KMS-11 (cell line): ENCODE results near the gene PPP2R5D.

ENCODE experiments used
- H2AFZ ChIP-seq: fragments of 200-600 bp; sonication (generic); 2 replicates; pipeline ENCODE4 v1.6.1; 2016; ENCODE audit warnings: antibody characterized with exemption, mixed run types, low read depth
- H3K27ac ChIP-seq: fragments of 200-600 bp; sonication (generic); 2 replicates; pipeline ENCODE4 v1.6.1; 2016; ENCODE audit warnings: mild to moderate bottlenecking, mixed run types
- H3K27me3 ChIP-seq: fragments of 200-600 bp; sonication (generic); 2 replicates; pipeline ENCODE4 v1.6.1; 2017; ENCODE audit warnings: mild to moderate bottlenecking, low read depth, mixed run types, moderate library complexity; ENCODE audit not compliant: insufficient read depth
- H3K36me3 ChIP-seq: fragments of 200-600 bp; sonication (generic); 2 replicates; pipeline ENCODE4 v1.6.1; 2017; ENCODE audit warnings: mild to moderate bottlenecking, mixed run types; ENCODE audit not compliant: insufficient read depth
- H3K4me1 ChIP-seq: fragments of 200-600 bp; sonication (generic); 2 replicates; pipeline ENCODE4 v1.6.1; 2016; ENCODE audit warnings: mild to moderate bottlenecking, low read depth, mixed run types; ENCODE audit not compliant: poor library complexity, severe bottlenecking
- H3K4me2 ChIP-seq: fragments of 200-600 bp; sonication (generic); 2 replicates; pipeline ENCODE4 v1.7.0; 2016; ENCODE audit warnings: mild to moderate bottlenecking, mixed run types
- H3K4me3 ChIP-seq: fragments of 200-600 bp; sonication (generic); IDR thresholded peaks from 2 replicates; pipeline ENCODE4 v1.6.1; 2017; ENCODE audit warnings: low read depth, low read length, mixed read lengths; ENCODE audit not compliant: insufficient read depth
- H3K79me2 ChIP-seq: fragments of 200-600 bp; sonication (generic); 2 replicates; pipeline ENCODE4 v1.6.1; 2016; ENCODE audit warnings: low read depth, mixed run types; ENCODE audit not compliant: insufficient read depth
- H3K9ac ChIP-seq: fragments of 200-600 bp; sonication (generic); 2 replicates; pipeline ENCODE4 v1.6.1; 2016; ENCODE audit warnings: mild to moderate bottlenecking, mixed run types
- H4K20me1 ChIP-seq: fragments of 200-600 bp; sonication (generic); 2 replicates; pipeline ENCODE4 v1.6.1; 2016; ENCODE audit warnings: mild to moderate bottlenecking, mixed run types; ENCODE audit not compliant: insufficient read depth
- CTCF ChIP-seq: fragments of 200-600 bp; sonication (generic); conservative IDR thresholded peaks from 2 replicates; pipeline ENCODE4 v1.6.1; 2017; ENCODE audit warnings: low read depth, mild to moderate bottlenecking, antibody characterized with exemption, low read length, moderate library complexity, mixed read lengths

PPP2R5D gene

GRCh38 chr6:42967228-42967627 lies 17.1 kb upstream of the PPP2R5D start:
- Histone ChIP-seq H3K27ac (no peak overlapping the region), H2AFZ (no peak overlapping the region), H3K27me3 (no peaks in the 10 kb centered on the region), H3K4me3 (no peak overlapping the region), H3K36me3 (no peaks in the 10 kb centered on the region), H3K4me1 (no peaks in the 10 kb centered on the region), H3K9ac (no peak overlapping the region), H3K4me2 (no peak overlapping the region), H4K20me1 (no peaks in the 10 kb centered on the region), H3K79me2 (no peaks in the 10 kb centered on the region)
- TF ChIP-seq CTCF: no peak

GRCh38 chr6:42968126-42968701 lies 16.2 kb upstream of the PPP2R5D start:
- Histone ChIP-seq H2AFZ (no peak overlapping the region), H3K4me2 (no peak overlapping the region), H3K4me3 (no peak overlapping the region), H3K9ac (no peak overlapping the region), H4K20me1 (no peaks in the 10 kb centered on the region), H3K4me1 (no peaks in the 10 kb centered on the region), H3K27ac (no peak overlapping the region), H3K27me3 (no peaks in the 10 kb centered on the region), H3K36me3 (no peaks in the 10 kb centered on the region), H3K79me2 (no peaks in the 10 kb centered on the region)
- TF ChIP-seq CTCF: no peak

GRCh38 chr6:42968783-42969182 lies 15.6 kb upstream of the PPP2R5D start:
- Histone ChIP-seq H3K36me3 (no peaks in the 10 kb centered on the region), H3K9ac (no peak overlapping the region), H4K20me1 (no peaks in the 10 kb centered on the region), H3K27me3 (no peaks in the 10 kb centered on the region), H3K27ac (no peak overlapping the region), H3K4me1 (no peaks in the 10 kb centered on the region), H2AFZ (no peak overlapping the region), H3K4me2 (no peak overlapping the region), H3K79me2 (no peaks in the 10 kb centered on the region), H3K4me3 (no peak overlapping the region)
- TF ChIP-seq CTCF: no peak

- no peaks in the 10 kb centered on the region for H3K4me1 ChIP-seq
- no peaks in the 10 kb centered on the region for H4K20me1 ChIP-seq
- no peak overlapping the region for H3K4me2 ChIP-seq
- no peak overlapping the region for H2AFZ ChIP-seq
- no peak for TF ChIP-seq CTCF
- no peaks in the 10 kb centered on the region for H3K36me3 ChIP-seq
- no peak overlapping the region for H3K9ac ChIP-seq
- H3K27ac ChIP-seq: no peak overlapping the region
- H3K79me2 ChIP-seq: no peaks in the 10 kb centered on the region
- H3K27me3 ChIP-seq: no peaks in the 10 kb centered on the region
- no peak overlapping the region for H3K4me3 ChIP-seq
Observed at GRCh38 chr6:42969431-42969830, 14.9 kb upstream of the PPP2R5D start.
